Heart left ventricle (tissue), 16 donors: ENCODE results near the gene PACS2. TPM values are rescaled to one million over a fixed set of nuclear protein-coding genes. Genes with fewer than 3 reads are reported as not detected.
A peak's percentile ranks its signal among the peaks of the same experiment; 100 is the strongest.

Experiments
- ATAC-seq, 4 donors: fragments of 200-7000 bp; cut with Tn5 transposase; one replicate each; pipeline ENCODE4 v1.9.1; 2020 to 2022; ENCODE audit warnings: moderate library complexity in 4 of 4, mild to moderate bottlenecking in 3 of 4, moderate number of reproducible peaks in 1 of 4
- DNase-seq, 5 donors: peaks; one replicate each; pipeline ENCODE4 v3.0.0-alpha.2; 2020
- H3K27ac ChIP-seq, 12 donors: fragments of 200-600 bp; sonication (generic) in 4 of 12; one replicate each; pipeline versions ENCODE4 v1.5.0 to v1.8.0; 2016 to 2022; ENCODE audit warnings: mild to moderate bottlenecking in 2 of 12
- H3K27me3 ChIP-seq, 9 donors: fragments of 200-600 bp; sonication (generic) in 2 of 9; one replicate each; pipeline versions ENCODE4 v1.5.1 to v1.8.0; 2016 to 2022; ENCODE audit warnings: mild to moderate bottlenecking in 3 of 9
- H3K36me3 ChIP-seq, 9 donors: fragments of 200-600 bp; sonication (generic) in 2 of 9; one replicate each; pipeline versions ENCODE4 v1.5.0 to v1.8.0; 2018 to 2022; ENCODE audit warnings: mild to moderate bottlenecking in 2 of 9
- H3K4me1 ChIP-seq, 12 donors: fragments of 200-600 bp; sonication (generic) in 4 of 12; one replicate each; pipeline versions ENCODE4 v1.5.0 to v1.8.0; 2016 to 2022; ENCODE audit warnings: mild to moderate bottlenecking in 3 of 12
- H3K4me3 ChIP-seq, 12 donors: fragments of 200-600 bp; sonication (generic) in 4 of 12; one replicate each; pipeline versions ENCODE4 v1.5.0 to v1.8.0; 2017 to 2022; ENCODE audit warnings: mild to moderate bottlenecking in 9 of 12, moderate library complexity in 4 of 12
- H3K9me3 ChIP-seq, 12 donors: fragments of 200-600 bp; sonication (generic) in 4 of 12; one replicate each; pipeline versions ENCODE4 v1.5.0 to v1.8.0; 2016 to 2022; ENCODE audit warnings: mild to moderate bottlenecking in 1 of 12
- POLR2A ChIP-seq, 2 donors: fragments of 450-650 bp; IDR thresholded peaks; one replicate each; pipeline ENCODE4 v1.6.1; 2017; ENCODE audit warnings: antibody characterized with exemption in 2 of 2, mild to moderate bottlenecking in 2 of 2, moderate library complexity in 2 of 2
- WGBS, 4 donors: extraction: QIAGEN DNeasy Blood & Tissue Kit in 2 of 4; methylation state at CpG; one replicate each; pipeline versions ENCODE4 v1.1.5 to v1.1.7; 2013 to 2018; 5-methylcytosine and 5-hydroxymethylcytosine counted together
- intact Hi-C, 10 donors: fragments of 100-400 bp; cut with DNase I; formaldehyde crosslinking; loops; one replicate each; pipeline versions ENCODE4 v1.11.1 to v1.14.2; 2022
- polyA plus RNA-seq, 2 donors: library from polyadenylated mRNA; stranded (reverse); fragments of 200-250 nt; gene quantifications; one replicate each; pipeline ENCODE4 v1.2.3, GENCODE V29; 2013
- total RNA-seq, 9 donors: library from RNA; depleted of rRNA in 2 of 9; stranded (reverse); fragments of >200 nt in 2 of 9; fragmentation: NEBNext Ultra II Directional in 3 of 9; extraction: Animal tissue kit (Norgen Biotek cat#: 25700) in 3 of 9; gene quantifications; one replicate each; pipeline versions ENCODE4 v1.1.0 to v1.2.4, GENCODE V29; 2016 to 2023
- TF ChIP-seq, protein P1 (sequence below), 12 donors: fragments of 200-600 bp; sonication (generic) in 4 of 12; IDR thresholded peaks; one replicate each; pipeline versions ENCODE4 v1.5.0 to v1.8.0; 2018 to 2022; ENCODE audit warnings: antibody characterized with exemption in 12 of 12, mild to moderate bottlenecking in 5 of 12
- donor health status: ischemic (EF 13 %, LVEDD 7.1; RV severe dilation, severe dysfunction).
- donor health status: healthy with polysubstance abuse.
- donor health status: DM: no; HTN: yes; CAD: no.
- donor health status: DM: no; HTN: no; CAD: no.
- donor health status: ischemic (EF 25% LVEDD 6.9; RV normal size, moderate dysfunction).
- donor health status: ischemic (EF 25% LVEDD 5.7; RV mildly dilated, moderate dysfunction).
- donor health status: healthy.
- donor health status: DM: yes; HTN: yes; CAD: no.
- donor health status: ischemic (EF 35%, LVEDD 5.7; RV mildly dilated, moderate dysfunction).
- donor health status: nonischemic (EF 11% LVEDD 7.7; RV severe dilation, severe dysfunction).
- donor health status: DM: yes; HTN: yes; CAD: no.
- donor health status: PGD.
- donor health status: ischemic (EF 29% LVEDD 5.4; RV normal size, mild dysfunction).
- donor health status: nonischemic (EF 23%, LVEDD 6.1; RV moderate dilation, normal function).

The PACS2 gene
- total and polyA plus RNA-seq, 11 donors, result 47.3 to 90.3 (median 60.8) TPM

DNA sequence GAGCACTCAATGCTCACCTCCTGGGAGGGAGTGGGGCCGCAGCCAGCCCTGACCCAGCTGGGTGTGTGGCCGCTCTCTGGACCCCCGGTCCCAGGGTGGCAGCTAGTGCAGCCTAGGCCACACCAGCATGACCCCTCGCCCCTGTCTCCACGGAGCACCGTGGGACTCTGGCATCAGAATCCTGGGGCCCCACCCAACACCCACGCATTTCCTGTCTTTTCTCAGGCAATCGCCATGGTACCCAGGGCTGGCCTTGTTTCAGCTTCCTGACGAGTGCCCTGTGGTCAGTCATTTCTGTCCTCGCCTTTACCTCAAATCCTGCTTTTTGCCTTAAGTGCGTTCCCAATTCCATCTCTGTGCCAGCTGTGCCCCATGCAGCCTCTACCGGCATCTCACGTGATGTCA is 15.9 kb downstream of the PACS2 start:
- H3K4me3 ChIP-seq, result no peak overlapping the region
- no peaks in the 10 kb centered on the region for H3K27me3 ChIP-seq
- peaks cover 0 to 4% (median 0%) of the 10 kb centered on the region in 12 donors for H3K9me3 ChIP-seq
- H3K4me1 ChIP-seq, result peaks cover 17 to 93% (median 70%) of the 10 kb centered on the region in 12 donors
- TF ChIP-seq, protein P1, sequence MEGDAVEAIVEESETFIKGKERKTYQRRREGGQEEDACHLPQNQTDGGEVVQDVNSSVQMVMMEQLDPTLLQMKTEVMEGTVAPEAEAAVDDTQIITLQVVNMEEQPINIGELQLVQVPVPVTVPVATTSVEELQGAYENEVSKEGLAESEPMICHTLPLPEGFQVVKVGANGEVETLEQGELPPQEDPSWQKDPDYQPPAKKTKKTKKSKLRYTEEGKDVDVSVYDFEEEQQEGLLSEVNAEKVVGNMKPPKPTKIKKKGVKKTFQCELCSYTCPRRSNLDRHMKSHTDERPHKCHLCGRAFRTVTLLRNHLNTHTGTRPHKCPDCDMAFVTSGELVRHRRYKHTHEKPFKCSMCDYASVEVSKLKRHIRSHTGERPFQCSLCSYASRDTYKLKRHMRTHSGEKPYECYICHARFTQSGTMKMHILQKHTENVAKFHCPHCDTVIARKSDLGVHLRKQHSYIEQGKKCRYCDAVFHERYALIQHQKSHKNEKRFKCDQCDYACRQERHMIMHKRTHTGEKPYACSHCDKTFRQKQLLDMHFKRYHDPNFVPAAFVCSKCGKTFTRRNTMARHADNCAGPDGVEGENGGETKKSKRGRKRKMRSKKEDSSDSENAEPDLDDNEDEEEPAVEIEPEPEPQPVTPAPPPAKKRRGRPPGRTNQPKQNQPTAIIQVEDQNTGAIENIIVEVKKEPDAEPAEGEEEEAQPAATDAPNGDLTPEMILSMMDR (IDR thresholded peaks at IDR 0.05), result no peak
- no peak for TF ChIP-seq POLR2A (IDR thresholded peaks at IDR 0.05)
- H3K36me3 ChIP-seq, result peaks cover 0 to under 1% (median 0%) of the 10 kb centered on the region in 9 donors
- intact Hi-C loops, result no loop called here
- 56 to 74% (median 70%) methylated on average over 13 of the region's 13 CpGs for WGBS, 4 donors
- peak overlapping the region in 5 of 12 donors; percentile 53 to 84 (median 63) for H3K27ac ChIP-seq
- ATAC-seq, result peak in 1 of 4 donors; percentile 23
- DNase-seq, result peak in 1 of 5 donors; percentile 53

DNA sequence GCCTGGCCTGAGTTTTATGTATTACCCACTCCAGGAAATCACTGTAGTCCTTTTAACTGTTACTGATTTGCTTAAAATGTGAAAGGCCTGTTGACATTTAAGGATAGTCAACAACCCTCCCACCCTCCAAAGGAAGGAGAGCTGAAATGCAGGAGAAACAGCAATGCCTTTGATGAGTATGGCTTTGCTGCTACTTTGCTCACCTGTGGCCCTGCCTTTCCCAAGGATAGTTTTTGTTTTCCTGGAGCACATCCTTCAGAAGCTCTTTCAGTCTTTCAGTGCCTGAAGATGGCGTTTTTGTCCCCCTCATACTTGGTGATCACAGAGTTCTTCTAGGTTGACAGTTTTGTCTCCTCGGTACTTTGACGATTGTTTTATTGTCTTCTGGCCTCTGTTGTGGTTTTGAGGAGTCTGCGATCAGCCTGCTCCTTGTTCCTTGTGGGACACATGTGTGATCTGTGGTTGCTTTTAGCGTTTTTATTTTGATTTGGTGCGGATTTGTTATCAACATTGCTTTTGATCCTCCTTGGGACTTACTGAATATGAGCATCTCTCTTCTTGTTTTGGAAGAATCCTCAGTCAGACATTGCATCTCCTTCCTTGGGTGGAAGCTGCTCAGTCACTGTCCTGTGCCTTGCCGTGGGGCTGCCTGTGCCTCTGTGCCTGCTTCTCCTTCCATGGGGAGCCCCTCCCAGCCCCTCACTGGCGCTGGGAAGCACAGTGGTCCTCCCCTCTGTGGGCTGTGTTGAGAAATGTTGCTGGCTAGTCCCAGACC is 17.2 kb downstream of the PACS2 start:
- Histone ChIP-seq H3K4me3 (no peak overlapping the region), H3K36me3 (peaks cover 0 to 2% (median 0%) of the 10 kb centered on the region in 9 donors), H3K9me3 (peaks cover 0 to 4% (median 0%) of the 10 kb centered on the region in 12 donors), H3K4me1 (peaks cover 8 to 93% (median 64%) of the 10 kb centered on the region in 12 donors), H3K27me3 (no peaks in the 10 kb centered on the region), H3K27ac (peak overlapping the region in 2 of 12 donors; percentile 9 to 30)
- intact Hi-C loops, result no loop called here
- 85 to 91% (median 89%) methylated on average over 8 of the region's 8 CpGs for WGBS, 4 donors
- DNase-seq (no peak), ATAC-seq (no peak)
- no peak for TF ChIP-seq POLR2A (IDR thresholded peaks at IDR 0.05)
- TF ChIP-seq, protein P1 (IDR thresholded peaks at IDR 0.05), result no peak

DNA sequence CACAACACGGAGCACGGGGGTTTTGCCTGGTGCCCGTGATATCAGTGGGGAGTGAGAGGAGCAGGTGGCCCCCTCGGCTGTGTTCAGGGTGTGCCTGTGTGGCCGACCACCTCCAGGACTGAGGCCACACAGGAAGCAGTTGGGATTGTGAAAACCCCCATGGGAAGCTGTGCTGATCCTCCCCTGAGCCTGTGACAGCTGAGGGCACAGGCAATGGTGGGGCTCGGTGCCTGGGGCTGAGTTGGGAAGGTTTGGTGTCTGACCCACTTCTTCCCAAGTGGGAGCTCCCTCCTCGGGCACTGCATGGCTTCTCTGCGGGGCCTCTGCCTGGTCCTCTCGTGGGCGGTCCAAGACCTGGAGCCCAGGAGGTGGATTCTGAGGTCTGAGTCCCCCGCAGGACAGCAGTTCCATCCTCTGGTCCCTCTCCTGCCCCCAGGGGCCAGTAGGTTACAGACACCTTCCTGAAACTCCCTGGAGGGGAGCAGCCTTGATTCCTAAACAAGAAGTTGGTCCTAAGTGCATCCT is 17.9 kb downstream of the PACS2 start:
- H3K27me3 ChIP-seq, result no peaks in the 10 kb centered on the region
- H3K27ac ChIP-seq, result no peak overlapping the region
- peaks cover 0 to 4% (median 0%) of the 10 kb centered on the region in 12 donors for H3K9me3 ChIP-seq
- DNase-seq, result peak in 1 of 5 donors; percentile 57
- H3K4me3 ChIP-seq, result no peak overlapping the region
- H3K36me3 ChIP-seq, result peaks cover 0 to 2% (median 0%) of the 10 kb centered on the region in 9 donors
- intact Hi-C loops, result no loop called here
- no peak for ATAC-seq
- H3K4me1 ChIP-seq, result peaks cover 4 to 93% (median 61%) of the 10 kb centered on the region in 12 donors
- no peak for TF ChIP-seq POLR2A (IDR thresholded peaks at IDR 0.05)
- TF ChIP-seq, protein P1 (IDR thresholded peaks at IDR 0.05), result no peak
- WGBS, 4 donors, result 73 to 89% (median 76%) methylated on average over 5 to 11 of the region's 11 CpGs

DNA sequence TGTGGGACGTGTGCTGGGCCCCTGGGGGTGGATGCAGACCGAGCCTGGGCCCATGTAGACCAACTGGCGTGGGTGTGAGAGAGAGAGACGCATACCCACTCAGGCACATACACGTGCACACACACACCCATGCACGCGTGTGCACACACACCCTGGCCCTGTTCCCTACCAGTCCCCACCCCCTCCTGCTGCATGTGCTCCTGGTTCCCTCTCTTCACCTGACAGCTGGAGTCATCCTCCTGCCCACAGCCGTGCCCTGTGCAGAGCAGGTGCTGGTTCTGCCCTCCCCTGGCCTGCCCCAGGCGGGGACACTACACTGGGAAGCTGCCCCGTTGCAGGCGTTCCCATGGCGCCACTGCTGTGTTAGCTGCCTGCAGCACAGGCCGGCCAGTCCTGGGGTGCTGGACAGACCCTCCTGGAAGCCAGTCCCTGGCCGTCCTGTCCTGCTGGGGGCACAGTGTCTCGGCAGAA is 18.5 kb downstream of the PACS2 start:
- no peaks in the 10 kb centered on the region for H3K27me3 ChIP-seq
- ATAC-seq (peak in 1 of 4 donors; percentile 6), DNase-seq (peak in 2 of 5 donors; percentile 16 to 60)
- H3K9me3 ChIP-seq, result peaks cover 0 to 4% (median 0%) of the 10 kb centered on the region in 12 donors
- H3K36me3 ChIP-seq, result peaks cover 0 to 2% (median 0%) of the 10 kb centered on the region in 9 donors
- no peak overlapping the region for H3K4me3 ChIP-seq
- peaks cover 4 to 93% (median 65%) of the 10 kb centered on the region in 12 donors for H3K4me1 ChIP-seq
- WGBS, 4 donors, result 68 to 78% (median 76%) methylated on average over 13 to 15 of the region's 15 CpGs
- TF ChIP-seq, protein P1 (IDR thresholded peaks at IDR 0.05), result no peak
- TF ChIP-seq POLR2A (IDR thresholded peaks at IDR 0.05), result no peak
- H3K27ac ChIP-seq, result peak overlapping the region in 4 of 12 donors; percentile 13 to 88 (median 69)
- intact Hi-C loops, result no loop called here
